GM23338 (cell line): ENCODE results near the gene ANXA6. TPM values are rescaled to one million over a fixed set of nuclear protein-coding genes. Genes with fewer than 3 reads are reported as not detected.

Experiments
- ATAC-seq: fragments of 200-7000 bp; cut with Tn5 transposase; 3 replicates; pipeline ENCODE4 v1.9.1; 2020
- DNase-seq: peaks from one replicate; pipeline ENCODE4 v3.0.0-alpha.2; 2015; ENCODE audit warnings: low spot score
- H2AFZ ChIP-seq: fragments of 200-600 bp; sonication (generic); 2 replicates; pipeline ENCODE4 v1.8.0; 2016; ENCODE audit warnings: antibody characterized with exemption, mild to moderate bottlenecking, moderate library complexity
- H3F3A ChIP-seq: fragments of 200-600 bp; sonication (generic); replicated peaks from 2 replicates; pipeline ENCODE4 v1.8.0; 2017; ENCODE audit warnings: antibody characterized with exemption, mixed run types, low read depth
- H3K27ac ChIP-seq: fragments of 200-600 bp; sonication (generic); 2 replicates; pipeline ENCODE4 v1.6.1; 2016; ENCODE audit warnings: low read depth
- H3K27me3 ChIP-seq: fragments of 200-600 bp; sonication (generic); 2 replicates; pipeline ENCODE4 v1.8.0; 2016; ENCODE audit warnings: mild to moderate bottlenecking, mixed run types, moderate library complexity; ENCODE audit not compliant: insufficient read depth
- H3K36me3 ChIP-seq: fragments of 200-600 bp; sonication (generic); 2 replicates; pipeline ENCODE4 v1.8.0; 2016; ENCODE audit warnings: mild to moderate bottlenecking; ENCODE audit not compliant: insufficient read depth
- H3K4me1 ChIP-seq: fragments of 200-600 bp; sonication (generic); 2 replicates; pipeline ENCODE4 v1.8.0; 2016; ENCODE audit warnings: mild to moderate bottlenecking, moderate library complexity; ENCODE audit not compliant: insufficient read depth
- H3K4me2 ChIP-seq: fragments of 200-600 bp; sonication (generic); 2 replicates; pipeline ENCODE4 v1.7.1; 2017; ENCODE audit warnings: mixed run types
- H3K4me3 ChIP-seq: fragments of 200-600 bp; sonication (generic); 2 replicates; pipeline ENCODE4 v1.6.1; 2016; ENCODE audit warnings: mixed run types
- H3K79me2 ChIP-seq: fragments of 200-600 bp; sonication (generic); replicated peaks from 2 replicates; pipeline ENCODE4 v1.8.0; 2017; ENCODE audit warnings: mild to moderate bottlenecking; ENCODE audit not compliant: insufficient read depth
- H3K9me2 ChIP-seq: fragments of 200-600 bp; sonication (generic); 2 replicates; pipeline ENCODE4 v1.8.0; 2017; ENCODE audit not compliant: insufficient read depth
- H4K20me1 ChIP-seq: fragments of 200-600 bp; sonication (generic); replicated peaks from 2 replicates; pipeline ENCODE4 v1.8.0; 2017; ENCODE audit warnings: mild to moderate bottlenecking; ENCODE audit not compliant: insufficient read depth
- H3K27ac Mint-ChIP-seq: 2 replicates; pipeline ENCODE4 v1.8.0; 2020; ENCODE audit warnings: inconsistent platforms, mild to moderate bottlenecking, moderate library complexity, mixed read lengths
- H3K27me3 Mint-ChIP-seq: 3 replicates; pipeline ENCODE4 v1.8.0; 2022; ENCODE audit warnings: low read depth, mild to moderate bottlenecking, moderate library complexity, mixed read lengths, inconsistent platforms; ENCODE audit not compliant: insufficient read depth, poor library complexity
- H3K36me3 Mint-ChIP-seq: 3 replicates; pipeline ENCODE4 v1.8.0; 2021; ENCODE audit warnings: low read depth, mild to moderate bottlenecking, inconsistent platforms, moderate library complexity, mixed read lengths
- H3K4me1 Mint-ChIP-seq: 3 replicates; pipeline ENCODE4 v1.8.0; 2020; ENCODE audit warnings: mild to moderate bottlenecking, inconsistent platforms, mixed read lengths
- H3K4me3 Mint-ChIP-seq: 3 replicates; pipeline ENCODE4 v1.8.0; 2021; ENCODE audit warnings: moderate library complexity, mild to moderate bottlenecking, inconsistent platforms, mixed read lengths
- H3K9me3 Mint-ChIP-seq: 3 replicates; pipeline ENCODE4 v1.8.0; 2020; ENCODE audit warnings: moderate library complexity, mild to moderate bottlenecking, inconsistent platforms, mixed read lengths
- EZH2 ChIP-seq: fragments of 200-600 bp; sonication (generic); IDR thresholded peaks from one replicate; pipeline ENCODE4 v1.8.0; 2017; ENCODE audit warnings: antibody characterized with exemption, mild to moderate bottlenecking, low read depth; ENCODE audit not compliant: unreplicated experiment
- NANOG ChIP-seq: IDR thresholded peaks from 2 replicates; pipeline ENCODE4 v1.6.1; 2016; ENCODE audit warnings: antibody characterized with exemption, borderline replicate concordance
- POLR2AphosphoS5 ChIP-seq: IDR thresholded peaks from 2 replicates; pipeline ENCODE4 v1.6.1; 2016; ENCODE audit warnings: antibody characterized with exemption, low read depth
- ZNF114 ChIP-seq: fragments of 250-450 bp; sonication (Bioruptor Pico); IDR thresholded peaks from 2 replicates; pipeline ENCODE4 v1.5.0; 2020; ENCODE audit warnings: mild to moderate bottlenecking, moderate library complexity
- ZNF331 ChIP-seq: fragments of 250-450 bp; sonication (Bioruptor Pico); IDR thresholded peaks from 2 replicates; pipeline ENCODE4 v1.5.0; 2020; ENCODE audit warnings: low read depth, mild to moderate bottlenecking, moderate library complexity
- polyA plus RNA-seq: library from polyadenylated mRNA; unstranded; fragments of >200 nt; fragmentation: Nextera tagmentation; extraction: Ambion mirVana; gene quantifications from 2 replicates; pipeline ENCODE4 v1.2.1, GENCODE V29; 2016
- total RNA-seq: library from RNA; depleted of rRNA; stranded (reverse); fragments of >200 nt; shearing (Covaris generic); gene quantifications from 2 replicates; pipeline ENCODE4 v1.2.3, GENCODE V29; 2014
- TF ChIP-seq, protein P1 (sequence below), 2 experiments: fragments of 200-600 bp in 1 of 2; sonication (generic) in 1 of 2; conservative IDR thresholded peaks; 2 replicates each; pipeline versions ENCODE4 v1.5.1 to v1.6.1; 2016 to 2017; ENCODE audit warnings: antibody characterized with exemption in 2 of 2, low read depth in 2 of 2, mild to moderate bottlenecking in 2 of 2, moderate library complexity in 1 of 2
- TF ChIP-seq, protein P2 (sequence below): IDR thresholded peaks from one replicate; pipeline ENCODE4 v1.6.1; 2018; ENCODE audit warnings: antibody characterized with exemption; ENCODE audit not compliant: unreplicated experiment
- TF ChIP-seq, protein P3 (sequence below): fragments of 250-450 bp; sonication (Bioruptor Pico); IDR thresholded peaks from 2 replicates; pipeline ENCODE4 v1.5.0; 2020; ENCODE audit warnings: mild to moderate bottlenecking, moderate library complexity

The ANXA6 gene
- total and polyA plus RNA-seq, 2 experiments from 2014 or later, result 26.5 to 110 TPM

DNA sequence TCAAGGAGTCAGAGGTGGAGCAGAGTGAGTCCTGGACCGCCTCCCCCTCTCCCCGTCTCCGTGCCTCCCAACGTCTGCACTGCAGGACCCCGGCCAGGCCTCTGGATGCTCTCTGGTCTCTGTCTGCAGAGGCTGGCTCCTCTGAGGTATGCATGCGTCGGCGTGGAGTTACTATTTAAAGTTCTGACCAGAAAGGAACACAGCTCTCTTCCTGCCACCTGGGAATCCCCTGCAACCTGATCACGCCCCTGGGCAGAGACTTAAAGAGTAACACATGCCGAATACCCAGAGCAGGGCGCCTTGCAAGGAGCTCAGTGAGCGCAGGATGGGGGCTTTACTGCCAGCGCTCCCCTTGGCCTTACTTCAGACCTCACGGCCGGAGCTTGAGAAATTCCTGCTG is 16.0 kb downstream of the ANXA6 start (continued):
- TF ChIP-seq, protein P1, sequence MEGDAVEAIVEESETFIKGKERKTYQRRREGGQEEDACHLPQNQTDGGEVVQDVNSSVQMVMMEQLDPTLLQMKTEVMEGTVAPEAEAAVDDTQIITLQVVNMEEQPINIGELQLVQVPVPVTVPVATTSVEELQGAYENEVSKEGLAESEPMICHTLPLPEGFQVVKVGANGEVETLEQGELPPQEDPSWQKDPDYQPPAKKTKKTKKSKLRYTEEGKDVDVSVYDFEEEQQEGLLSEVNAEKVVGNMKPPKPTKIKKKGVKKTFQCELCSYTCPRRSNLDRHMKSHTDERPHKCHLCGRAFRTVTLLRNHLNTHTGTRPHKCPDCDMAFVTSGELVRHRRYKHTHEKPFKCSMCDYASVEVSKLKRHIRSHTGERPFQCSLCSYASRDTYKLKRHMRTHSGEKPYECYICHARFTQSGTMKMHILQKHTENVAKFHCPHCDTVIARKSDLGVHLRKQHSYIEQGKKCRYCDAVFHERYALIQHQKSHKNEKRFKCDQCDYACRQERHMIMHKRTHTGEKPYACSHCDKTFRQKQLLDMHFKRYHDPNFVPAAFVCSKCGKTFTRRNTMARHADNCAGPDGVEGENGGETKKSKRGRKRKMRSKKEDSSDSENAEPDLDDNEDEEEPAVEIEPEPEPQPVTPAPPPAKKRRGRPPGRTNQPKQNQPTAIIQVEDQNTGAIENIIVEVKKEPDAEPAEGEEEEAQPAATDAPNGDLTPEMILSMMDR (conservative IDR thresholded peaks at IDR 0.05; ENCODE audit: low read depth in 2 of 2), result no peak
- TF ChIP-seq ZNF331 (CRISPR knock-in tag) (no peak), EZH2 (no peak)
- TF ChIP-seq, protein P2, sequence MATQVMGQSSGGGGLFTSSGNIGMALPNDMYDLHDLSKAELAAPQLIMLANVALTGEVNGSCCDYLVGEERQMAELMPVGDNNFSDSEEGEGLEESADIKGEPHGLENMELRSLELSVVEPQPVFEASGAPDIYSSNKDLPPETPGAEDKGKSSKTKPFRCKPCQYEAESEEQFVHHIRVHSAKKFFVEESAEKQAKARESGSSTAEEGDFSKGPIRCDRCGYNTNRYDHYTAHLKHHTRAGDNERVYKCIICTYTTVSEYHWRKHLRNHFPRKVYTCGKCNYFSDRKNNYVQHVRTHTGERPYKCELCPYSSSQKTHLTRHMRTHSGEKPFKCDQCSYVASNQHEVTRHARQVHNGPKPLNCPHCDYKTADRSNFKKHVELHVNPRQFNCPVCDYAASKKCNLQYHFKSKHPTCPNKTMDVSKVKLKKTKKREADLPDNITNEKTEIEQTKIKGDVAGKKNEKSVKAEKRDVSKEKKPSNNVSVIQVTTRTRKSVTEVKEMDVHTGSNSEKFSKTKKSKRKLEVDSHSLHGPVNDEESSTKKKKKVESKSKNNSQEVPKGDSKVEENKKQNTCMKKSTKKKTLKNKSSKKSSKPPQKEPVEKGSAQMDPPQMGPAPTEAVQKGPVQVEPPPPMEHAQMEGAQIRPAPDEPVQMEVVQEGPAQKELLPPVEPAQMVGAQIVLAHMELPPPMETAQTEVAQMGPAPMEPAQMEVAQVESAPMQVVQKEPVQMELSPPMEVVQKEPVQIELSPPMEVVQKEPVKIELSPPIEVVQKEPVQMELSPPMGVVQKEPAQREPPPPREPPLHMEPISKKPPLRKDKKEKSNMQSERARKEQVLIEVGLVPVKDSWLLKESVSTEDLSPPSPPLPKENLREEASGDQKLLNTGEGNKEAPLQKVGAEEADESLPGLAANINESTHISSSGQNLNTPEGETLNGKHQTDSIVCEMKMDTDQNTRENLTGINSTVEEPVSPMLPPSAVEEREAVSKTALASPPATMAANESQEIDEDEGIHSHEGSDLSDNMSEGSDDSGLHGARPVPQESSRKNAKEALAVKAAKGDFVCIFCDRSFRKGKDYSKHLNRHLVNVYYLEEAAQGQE, result no peak

DNA sequence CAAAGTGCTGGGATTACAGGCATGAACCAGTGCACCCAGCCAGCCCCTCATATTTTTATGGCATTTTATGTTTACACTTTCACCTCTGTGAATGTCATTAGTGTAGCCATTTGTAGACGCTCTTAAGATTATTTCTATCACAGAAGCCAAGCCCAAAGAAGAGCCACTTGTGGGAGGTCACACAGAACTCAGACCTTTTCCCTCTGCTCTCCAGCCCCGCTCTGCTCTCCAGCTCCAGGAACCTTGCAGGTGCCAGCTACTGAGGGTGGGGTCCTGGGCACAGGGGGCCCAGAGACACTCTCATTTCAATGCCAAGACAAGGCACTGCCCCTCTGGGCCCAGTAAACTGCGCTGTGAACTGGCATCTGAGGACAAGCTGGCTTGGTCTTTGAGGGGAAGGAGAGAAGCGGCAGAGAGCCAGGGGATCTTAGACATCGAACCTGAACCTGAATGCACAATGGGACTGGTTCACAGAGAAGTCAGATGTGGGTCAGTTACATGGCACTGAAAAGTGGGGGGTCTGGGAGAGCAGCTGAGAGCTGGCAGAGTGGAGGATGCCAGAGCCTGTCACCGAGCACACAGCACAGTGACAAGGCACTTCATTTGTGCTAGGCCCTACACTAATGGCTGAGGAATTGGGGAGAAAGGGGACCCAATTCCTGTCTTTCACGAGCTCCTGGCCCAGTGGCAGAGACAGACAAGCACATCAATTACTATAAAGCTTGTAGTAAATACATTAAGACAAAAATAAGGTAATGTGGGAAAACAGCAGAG is 16.7 kb downstream of the ANXA6 start:
- H4K20me1 ChIP-seq, result peaks cover 6% of the 10 kb centered on the region; the same call in 1 of the 2 replicates
- no peaks in the 10 kb centered on the region for H3F3A ChIP-seq
- Mint-ChIP-seq H3K9me3 (no peaks in the 10 kb centered on the region), H3K4me3 (peak overlapping the region; percentile 38; the same call in 2 of the 3 replicates), H3K36me3 (peaks cover 22% of the 10 kb centered on the region), H3K4me1 (peaks cover 15% of the 10 kb centered on the region), H3K27ac (peak overlapping the region; percentile 80; the same call in 1 of the 2 replicates), H3K27me3 (peaks cover 9% of the 10 kb centered on the region)
- DNase-seq, result no peak
- no peak for ATAC-seq
- H3K36me3 ChIP-seq, result peaks cover 14% of the 10 kb centered on the region
- H3K79me2 ChIP-seq, result 0 out of 2 replicates have a peak, but pooled peaks cover 3% of the 10 kb centered on the region
- no peak overlapping the region for H3K27ac ChIP-seq
- no peak overlapping the region for H2AFZ ChIP-seq
- 0 out of 2 replicates have a peak overlapping the region, but pooled peaks have one; percentile 21 for H3K4me2 ChIP-seq
- H3K9me2 ChIP-seq, result no peaks in the 10 kb centered on the region
- no peaks in the 10 kb centered on the region for H3K27me3 ChIP-seq
- H3K4me1 ChIP-seq, result peaks cover 13% of the 10 kb centered on the region
- no peak overlapping the region for H3K4me3 ChIP-seq
- TF ChIP-seq, protein P2, result no peak
- no peak for TF ChIP-seq EZH2
- TF ChIP-seq POLR2AphosphoS5, result no peak
- TF ChIP-seq, protein P3, sequence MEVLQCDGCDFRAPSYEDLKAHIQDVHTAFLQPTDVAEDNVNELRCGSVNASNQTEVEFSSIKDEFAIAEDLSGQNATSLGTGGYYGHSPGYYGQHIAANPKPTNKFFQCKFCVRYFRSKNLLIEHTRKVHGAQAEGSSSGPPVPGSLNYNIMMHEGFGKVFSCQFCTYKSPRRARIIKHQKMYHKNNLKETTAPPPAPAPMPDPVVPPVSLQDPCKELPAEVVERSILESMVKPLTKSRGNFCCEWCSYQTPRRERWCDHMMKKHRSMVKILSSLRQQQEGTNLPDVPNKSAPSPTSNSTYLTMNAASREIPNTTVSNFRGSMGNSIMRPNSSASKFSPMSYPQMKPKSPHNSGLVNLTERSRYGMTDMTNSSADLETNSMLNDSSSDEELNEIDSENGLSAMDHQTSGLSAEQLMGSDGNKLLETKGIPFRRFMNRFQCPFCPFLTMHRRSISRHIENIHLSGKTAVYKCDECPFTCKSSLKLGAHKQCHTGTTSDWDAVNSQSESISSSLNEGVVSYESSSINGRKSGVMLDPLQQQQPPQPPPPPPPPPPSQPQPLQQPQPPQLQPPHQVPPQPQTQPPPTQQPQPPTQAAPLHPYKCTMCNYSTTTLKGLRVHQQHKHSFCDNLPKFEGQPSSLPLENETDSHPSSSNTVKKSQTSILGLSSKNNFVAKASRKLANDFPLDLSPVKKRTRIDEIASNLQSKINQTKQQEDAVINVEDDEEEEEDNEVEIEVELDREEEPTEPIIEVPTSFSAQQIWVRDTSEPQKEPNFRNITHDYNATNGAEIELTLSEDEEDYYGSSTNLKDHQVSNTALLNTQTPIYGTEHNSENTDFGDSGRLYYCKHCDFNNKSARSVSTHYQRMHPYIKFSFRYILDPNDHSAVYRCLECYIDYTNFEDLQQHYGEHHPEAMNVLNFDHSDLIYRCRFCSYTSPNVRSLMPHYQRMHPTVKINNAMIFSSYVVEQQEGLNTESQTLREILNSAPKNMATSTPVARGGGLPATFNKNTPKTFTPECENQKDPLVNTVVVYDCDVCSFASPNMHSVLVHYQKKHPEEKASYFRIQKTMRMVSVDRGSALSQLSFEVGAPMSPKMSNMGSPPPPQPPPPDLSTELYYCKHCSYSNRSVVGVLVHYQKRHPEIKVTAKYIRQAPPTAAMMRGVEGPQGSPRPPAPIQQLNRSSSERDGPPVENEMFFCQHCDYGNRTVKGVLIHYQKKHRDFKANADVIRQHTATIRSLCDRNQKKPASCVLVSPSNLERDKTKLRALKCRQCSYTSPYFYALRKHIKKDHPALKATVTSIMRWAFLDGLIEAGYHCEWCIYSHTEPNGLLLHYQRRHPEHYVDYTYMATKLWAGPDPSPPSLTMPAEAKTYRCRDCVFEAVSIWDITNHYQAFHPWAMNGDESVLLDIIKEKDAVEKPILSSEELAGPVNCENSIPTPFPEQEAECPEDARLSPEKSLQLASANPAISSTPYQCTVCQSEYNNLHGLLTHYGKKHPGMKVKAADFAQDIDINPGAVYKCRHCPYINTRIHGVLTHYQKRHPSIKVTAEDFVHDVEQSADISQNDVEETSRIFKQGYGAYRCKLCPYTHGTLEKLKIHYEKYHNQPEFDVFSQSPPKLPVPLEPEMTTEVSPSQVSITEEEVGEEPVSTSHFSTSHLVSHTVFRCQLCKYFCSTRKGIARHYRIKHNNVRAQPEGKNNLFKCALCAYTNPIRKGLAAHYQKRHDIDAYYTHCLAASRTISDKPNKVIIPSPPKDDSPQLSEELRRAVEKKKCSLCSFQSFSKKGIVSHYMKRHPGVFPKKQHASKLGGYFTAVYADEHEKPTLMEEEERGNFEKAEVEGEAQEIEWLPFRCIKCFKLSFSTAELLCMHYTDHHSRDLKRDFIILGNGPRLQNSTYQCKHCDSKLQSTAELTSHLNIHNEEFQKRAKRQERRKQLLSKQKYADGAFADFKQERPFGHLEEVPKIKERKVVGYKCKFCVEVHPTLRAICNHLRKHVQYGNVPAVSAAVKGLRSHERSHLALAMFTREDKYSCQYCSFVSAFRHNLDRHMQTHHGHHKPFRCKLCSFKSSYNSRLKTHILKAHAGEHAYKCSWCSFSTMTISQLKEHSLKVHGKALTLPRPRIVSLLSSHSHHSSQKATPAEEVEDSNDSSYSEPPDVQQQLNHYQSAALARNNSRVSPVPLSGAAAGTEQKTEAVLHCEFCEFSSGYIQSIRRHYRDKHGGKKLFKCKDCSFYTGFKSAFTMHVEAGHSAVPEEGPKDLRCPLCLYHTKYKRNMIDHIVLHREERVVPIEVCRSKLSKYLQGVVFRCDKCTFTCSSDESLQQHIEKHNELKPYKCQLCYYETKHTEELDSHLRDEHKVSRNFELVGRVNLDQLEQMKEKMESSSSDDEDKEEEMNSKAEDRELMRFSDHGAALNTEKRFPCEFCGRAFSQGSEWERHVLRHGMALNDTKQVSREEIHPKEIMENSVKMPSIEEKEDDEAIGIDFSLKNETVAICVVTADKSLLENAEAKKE (CRISPR knock-in tag), result no peak
- no peak for TF ChIP-seq ZNF114 (CRISPR knock-in tag)
- no peak for TF ChIP-seq NANOG
